Activated naive CD8-positive, alpha-beta T cell treated with anti-CD3 and anti-CD28 coated beads, Interleukin-2, amount 50 U/mL, for 16 hours (primary cell): ENCODE data around the gene OR1L8.
"Not testable (repeated sequence)": the region's sequence is repeated elsewhere in the genome, so short reads cannot be mapped to it uniquely, and the experiment has no call there.

Experiments
- DNase-seq: peaks from one replicate; pipeline ENCODE4 v3.0.0-alpha.2; 2020; ENCODE audit warnings: low read depth, low spot score

The OR1L8 gene, protein sequence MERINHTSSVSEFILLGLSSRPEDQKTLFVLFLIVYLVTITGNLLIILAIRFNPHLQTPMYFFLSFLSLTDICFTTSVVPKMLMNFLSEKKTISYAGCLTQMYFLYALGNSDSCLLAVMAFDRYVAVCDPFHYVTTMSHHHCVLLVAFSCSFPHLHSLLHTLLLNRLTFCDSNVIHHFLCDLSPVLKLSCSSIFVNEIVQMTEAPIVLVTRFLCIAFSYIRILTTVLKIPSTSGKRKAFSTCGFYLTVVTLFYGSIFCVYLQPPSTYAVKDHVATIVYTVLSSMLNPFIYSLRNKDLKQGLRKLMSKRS

GRCh38 chr9:122583284-122583683 is at the start of gene OR1L8:
TSS of gene OR1L8 (minus strand) at chr9:122583384. CDS start at chr9:122568477, 14,907 bp downstream.
- not testable (repeated sequence) for DNase-seq

- no peak for DNase-seq
Observed at GRCh38 chr9:122619996-122620395, 36.8 kb upstream of the OR1L8 start.

DNA sequence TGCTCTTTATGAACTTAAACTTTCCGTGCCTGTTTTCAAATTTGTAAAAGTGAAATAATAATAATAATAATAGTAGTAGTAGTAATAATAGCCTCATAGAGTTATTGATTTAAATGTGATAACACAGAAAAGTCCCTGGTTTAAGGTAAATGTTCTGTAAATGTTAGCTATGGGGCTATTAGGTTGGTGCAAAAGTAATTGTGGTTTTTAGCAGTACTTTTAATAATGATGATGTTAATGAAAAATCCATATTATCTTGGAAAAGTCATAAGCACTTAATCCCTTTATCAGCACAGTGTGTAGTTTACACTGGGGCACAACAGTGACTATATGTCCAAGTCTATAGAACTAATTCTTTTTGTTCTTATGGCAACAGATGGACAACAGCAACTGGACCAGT is 31.2 kb upstream of the OR1L8 start, which contains the start of gene OR1Q1:
Gene OR1Q1 (plus strand): TSS at position 377 of the 400 bp plus-strand sequence. CDS start 0 bp downstream, at position 377.
- no peak for DNase-seq

GRCh38 chr9:122609804-122610203 is 26.6 kb upstream of the OR1L8 start:
- no peak for DNase-seq

GRCh38 chr9:122606587-122606986 is 23.4 kb upstream of the OR1L8 start:
- no peak for DNase-seq

DNA sequence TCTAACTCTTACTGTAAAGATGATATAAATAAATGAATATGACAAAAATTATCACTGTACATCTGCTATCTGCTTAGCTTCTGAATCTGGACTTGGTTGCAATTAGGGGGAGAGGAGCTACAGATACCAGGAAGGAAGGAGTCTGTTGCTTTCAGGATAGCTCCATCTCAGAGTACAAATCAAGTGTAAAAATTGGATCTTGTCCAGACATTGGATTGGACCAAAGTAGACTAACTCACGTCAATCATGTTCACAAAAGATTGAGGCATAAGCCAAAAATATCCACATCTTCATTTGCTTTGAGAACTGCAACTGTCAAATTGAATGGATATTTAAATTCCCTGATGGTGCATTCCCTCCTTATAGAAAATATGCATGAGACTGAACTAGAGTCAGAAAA is 22.5 kb upstream of the OR1L8 start:
- DNase-seq, result no peak

DNA sequence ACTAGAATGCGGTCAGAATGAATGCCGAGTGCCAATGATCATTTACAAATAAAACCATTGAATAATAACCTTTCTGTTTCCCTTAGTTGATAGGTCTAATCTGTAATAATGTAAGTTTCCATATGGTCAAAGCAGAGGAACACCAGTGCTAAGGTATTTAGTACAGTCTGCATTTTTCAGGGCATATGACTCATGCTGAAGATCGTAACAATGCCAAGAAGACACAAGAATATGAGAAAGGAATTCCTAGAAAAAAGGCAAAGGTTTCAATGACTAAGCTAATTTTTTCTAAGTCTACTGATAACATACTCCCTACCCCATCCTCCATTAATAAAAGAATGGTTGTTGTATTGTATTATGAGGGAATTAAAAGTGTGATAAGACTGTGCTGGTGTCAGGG is 2.8 kb downstream of the OR1L8 start:
- no peak for DNase-seq

- no peak for DNase-seq
Observed at GRCh38 chr9:122579874-122580273, 3.3 kb downstream of the OR1L8 start.

- DNase-seq, result no peak
Observed at GRCh38 chr9:122572456-122572855, 10.7 kb downstream of the OR1L8 start.

DNA sequence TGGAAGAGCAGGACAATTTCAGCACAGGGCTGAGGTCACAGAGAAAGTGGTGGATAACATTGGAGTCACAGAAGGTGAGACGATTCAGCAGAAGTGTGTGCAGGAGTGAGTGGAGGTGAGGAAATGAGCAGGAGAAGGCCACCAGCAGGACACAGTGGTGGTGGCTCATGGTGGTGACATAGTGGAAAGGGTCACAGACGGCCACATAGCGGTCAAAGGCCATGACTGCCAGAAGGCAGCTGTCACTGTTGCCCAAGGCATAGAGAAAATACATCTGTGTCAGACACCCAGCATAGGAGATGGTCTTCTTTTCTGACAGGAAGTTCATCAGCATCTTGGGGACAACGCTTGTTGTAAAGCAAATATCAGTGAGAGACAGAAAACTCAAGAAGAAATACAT is 15.3 kb downstream of the OR1L8 start:
- no peak for DNase-seq

GRCh38 chr9:122562134-122562760 is 20.9 kb downstream of the OR1L8 start:
- DNase-seq, result no peak

- no peak for DNase-seq
Observed at GRCh38 chr9:122561446-122561845, 21.7 kb downstream of the OR1L8 start.

DNA sequence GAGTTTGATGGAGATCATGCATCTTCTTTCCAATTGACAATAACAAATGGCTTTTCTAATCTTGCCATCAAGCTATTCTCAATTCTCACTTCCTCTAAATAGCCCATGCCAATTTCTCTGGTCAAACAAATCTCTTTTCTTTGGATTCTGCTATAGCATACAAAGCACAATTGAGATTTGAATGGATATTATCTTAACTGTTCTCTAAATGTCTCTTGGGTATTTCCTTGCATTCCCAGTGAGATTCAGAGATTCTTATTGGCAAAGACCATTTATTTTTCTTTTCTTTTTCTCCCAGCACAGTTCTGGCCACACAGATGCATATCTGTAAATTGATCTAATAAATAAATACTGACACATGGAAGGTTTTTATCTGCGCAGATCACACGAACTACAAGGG is 30.4 kb downstream of the OR1L8 start, which contains the start of gene OR1N2:
Gene OR1N2 (plus strand): TSS at position 301 of the 400 bp plus-strand sequence. CDS start 100 bp downstream, outside the sequence.
- DNase-seq, result no peak

GRCh38 chr9:122551371-122551770 is 31.8 kb downstream of the OR1L8 start:
- no peak for DNase-seq

DNA sequence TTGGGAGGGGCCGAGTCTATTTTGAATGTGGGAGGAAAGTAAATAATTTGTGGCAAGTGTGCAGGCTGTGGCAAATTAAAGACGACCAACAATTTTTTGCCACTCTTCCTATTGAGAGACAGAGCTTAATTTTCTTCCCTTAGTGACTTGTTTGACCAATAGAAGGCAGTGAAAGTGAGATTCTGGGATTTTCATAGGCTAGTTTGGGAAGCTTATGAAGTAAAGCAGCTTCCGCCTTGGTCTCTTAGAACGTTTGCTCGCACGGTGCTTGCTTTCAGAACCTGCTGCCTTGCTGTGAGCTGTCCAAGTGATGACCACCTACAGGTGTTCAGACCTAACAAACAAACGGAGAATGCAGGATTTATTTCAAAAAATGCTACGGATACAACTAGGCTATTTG is 37.0 kb downstream of the OR1L8 start:
- no peak for DNase-seq

GRCh38 chr9:122538757-122539156 is 44.4 kb downstream of the OR1L8 start:
- DNase-seq, result no peak

DNA sequence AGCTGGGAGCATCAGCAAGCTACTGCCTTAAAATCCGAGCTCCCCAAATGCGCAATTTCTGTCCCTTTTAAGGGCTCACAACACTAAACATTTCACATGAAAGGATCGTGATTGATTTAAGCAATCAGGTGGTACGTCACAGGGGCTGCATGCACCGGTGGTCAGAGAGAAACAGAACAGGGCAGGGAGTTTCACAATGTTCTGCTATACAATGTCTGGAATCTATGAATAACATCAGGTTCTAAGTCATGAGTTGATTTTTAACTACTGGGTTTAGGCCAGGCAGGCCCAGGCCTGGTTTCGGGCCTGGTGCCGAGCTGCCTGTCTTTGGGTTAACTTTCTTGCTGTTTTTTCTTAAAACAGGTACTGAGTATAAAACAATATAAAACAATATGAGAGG is 46.1 kb downstream of the OR1L8 start:
- not testable (repeated sequence) for DNase-seq

DNA sequence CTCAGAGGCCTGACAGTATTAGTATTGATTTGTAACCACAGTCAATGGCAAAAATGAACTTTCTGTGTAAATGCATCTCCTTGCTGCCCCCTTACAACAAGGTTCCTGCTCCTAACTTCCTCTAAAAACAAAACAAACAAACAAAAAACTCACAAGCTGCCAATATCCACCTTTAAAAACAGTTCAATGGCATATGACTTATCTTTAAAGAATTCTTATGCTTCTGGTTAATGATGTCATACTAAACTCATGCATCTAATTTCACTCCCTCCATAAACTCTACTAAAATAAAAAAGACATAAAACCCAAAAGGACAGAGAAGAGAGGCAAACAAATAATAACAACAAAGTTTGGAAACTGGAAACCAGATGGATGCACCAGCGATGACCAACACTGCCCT is 47.0 kb downstream of the OR1L8 start:
- DNase-seq, result no peak

DNA sequence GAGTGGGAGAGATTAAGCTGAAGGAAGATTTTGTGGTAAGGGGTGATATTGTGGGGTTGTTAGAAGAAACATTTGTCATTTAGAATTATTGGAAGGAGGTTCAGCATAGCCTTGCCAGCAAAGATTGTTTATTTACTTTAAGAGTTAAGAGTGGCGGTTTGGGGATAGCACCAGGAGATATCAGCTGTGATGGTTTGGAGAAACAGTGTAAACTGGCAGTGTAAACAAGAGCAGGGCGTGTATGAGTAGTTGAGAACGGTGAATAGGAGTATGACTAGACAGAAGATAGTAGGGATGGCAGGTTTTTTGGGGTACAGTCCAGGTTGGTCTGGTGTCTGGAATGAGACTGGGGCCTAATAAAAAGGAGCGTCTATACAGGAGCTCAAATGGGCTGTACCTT is 52.0 kb downstream of the OR1L8 start:
- not testable (repeated sequence) for DNase-seq

GRCh38 chr9:122527193-122527592 is 56.0 kb downstream of the OR1L8 start, which contains the start of gene OR1N1:
TSS of gene OR1N1 (minus strand) at chr9:122527293. CDS start at chr9:122527293, 0 bp downstream.
- no peak for DNase-seq

- DNase-seq, result no peak
Observed at GRCh38 chr9:122526602-122527001, 56.6 kb downstream of the OR1L8 start.

DNA sequence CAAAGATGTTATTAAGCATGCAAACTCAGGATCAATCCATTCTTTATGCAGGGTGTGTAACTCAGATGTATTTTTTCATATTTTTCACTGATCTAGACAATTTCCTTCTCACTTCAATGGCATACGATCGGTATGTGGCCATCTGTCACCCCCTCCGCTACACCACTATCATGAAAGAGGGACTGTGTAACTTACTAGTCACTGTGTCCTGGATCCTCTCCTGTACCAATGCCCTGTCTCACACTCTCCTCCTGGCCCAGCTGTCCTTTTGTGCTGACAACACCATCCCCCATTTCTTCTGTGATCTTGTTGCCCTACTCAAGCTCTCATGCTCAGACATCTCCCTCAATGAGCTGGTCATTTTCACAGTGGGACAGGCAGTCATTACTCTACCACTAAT is 63.8 kb downstream of the OR1L8 start:
- no peak for DNase-seq

GRCh38 chr9:122518841-122519240 is 64.3 kb downstream of the OR1L8 start, which contains the start of gene OR1J4:
TSS of gene OR1J4 (plus strand) at chr9:122519141. CDS start at chr9:122519141, 0 bp downstream.
- DNase-seq, result no peak
